SK-N-SH (cell line): Measurements from ENCODE around the gene ATXN7.

Source experiments
- CHD2 ChIP-seq: fragments of 150-350 bp; IDR thresholded peaks from 2 replicates; pipeline ENCODE4 v1.6.1; 2018; ENCODE audit warnings: low read length; ENCODE audit not compliant: partially characterized antibody
- CTCF ChIP-seq: fragments of 200-600 bp; sonication (generic); IDR thresholded peaks from 2 replicates; pipeline ENCODE4 v1.6.1; 2017; ENCODE audit warnings: antibody characterized with exemption, mild to moderate bottlenecking, moderate library complexity
- EP300 ChIP-seq, 2 experiments: IDR thresholded peaks; 2 replicates each; pipeline versions ENCODE4 v1.4.0 to v1.6.1; 2012; ENCODE audit warnings: borderline replicate concordance in 1 of 2, low read depth in 1 of 2, low read length in 1 of 2
- REST ChIP-seq: IDR thresholded peaks from 2 replicates; pipeline ENCODE4 v1.6.1; 2012; ENCODE audit warnings: mild to moderate bottlenecking, low read depth, low read length, moderate library complexity
- SMC3 ChIP-seq: IDR thresholded peaks from 2 replicates; pipeline ENCODE4 v1.6.1; 2012; ENCODE audit warnings: low read depth, low read length, improper control_type of control experiment
- TAF1 ChIP-seq: IDR thresholded peaks from 2 replicates; pipeline ENCODE4 v1.6.1; 2012; ENCODE audit warnings: low read depth, mild to moderate bottlenecking, low read length, moderate library complexity, borderline replicate concordance
- TCF12 ChIP-seq: IDR thresholded peaks from 2 replicates; pipeline ENCODE4 v1.4.0; 2012
- TEAD4 ChIP-seq: IDR thresholded peaks from 2 replicates; pipeline ENCODE4 v1.4.0; 2012; ENCODE audit warnings: mild to moderate bottlenecking, borderline replicate concordance; ENCODE audit not compliant: insufficient read depth
- TF ChIP-seq, protein P1 (sequence below): IDR thresholded peaks from 2 replicates; pipeline ENCODE4 v1.4.0; 2012; ENCODE audit warnings: low read depth

DNA sequence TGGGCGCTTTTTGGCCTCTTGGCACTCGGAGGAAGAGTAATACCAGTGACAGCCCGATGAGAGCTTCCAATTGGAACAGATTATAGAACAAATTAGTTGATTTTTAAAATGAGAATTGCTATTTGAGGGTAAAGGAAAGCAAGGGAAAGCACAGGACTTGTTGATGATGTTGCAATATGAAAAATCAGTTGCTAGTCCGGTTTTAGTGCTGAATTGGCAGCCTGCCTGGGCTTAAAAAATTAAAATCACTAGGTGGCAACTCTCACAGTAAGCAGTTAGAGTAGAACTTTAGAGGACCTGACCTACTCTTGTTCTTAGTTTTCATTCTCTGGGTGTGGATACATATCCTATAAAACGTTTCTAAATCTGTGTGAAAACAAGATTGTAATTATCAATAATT, 50.6 kb downstream of the ATXN7 start:
- TF ChIP-seq CTCF, result no peak
- TF ChIP-seq CHD2, result no peak
- TF ChIP-seq REST, result no peak
- TF ChIP-seq SMC3, result no peak
- no peak for TF ChIP-seq TEAD4
- TF ChIP-seq EP300 (IDR thresholded peaks at IDR 0.05; ENCODE audit: borderline replicate concordance in 1 of 2, low read depth in 1 of 2, low read length in 1 of 2), result no peak
- TF ChIP-seq TAF1, result no peak
- TF ChIP-seq, protein P1, sequence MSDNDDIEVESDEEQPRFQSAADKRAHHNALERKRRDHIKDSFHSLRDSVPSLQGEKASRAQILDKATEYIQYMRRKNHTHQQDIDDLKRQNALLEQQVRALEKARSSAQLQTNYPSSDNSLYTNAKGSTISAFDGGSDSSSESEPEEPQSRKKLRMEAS, result no peak
- TF ChIP-seq TCF12, result no peak
